Caco-2 (cell line): ENCODE measurements around the gene RUFY2. TPM values are rescaled to one million over a fixed set of nuclear protein-coding genes. Genes with fewer than 3 reads are reported as not detected.

ENCODE experiments used
- BruUV-seq: library from RNA; stranded (reverse); fragments of 400-500 nt; replicated peaks from 2 replicates; lab custom pipeline; 2021; lab: Mats Ljungman, UMichigan
- CTCF ChIA-PET: fragments of 300-600 bp; sonication (Branson Sonifier 250); formaldehyde crosslinking; loops from one replicate; lab custom pipeline; 2022; ENCODE audit warnings: antibody characterized with exemption; lab: Charles Lee
- POLR2A ChIA-PET: fragments of 300-600 bp; sonication (Branson Sonifier 250); formaldehyde crosslinking; loops from one replicate; lab custom pipeline; 2022; ENCODE audit warnings: antibody characterized with exemption; lab: Charles Lee
- DNase-seq, 2 experiments: peaks; one replicate each; pipeline versions ENCODE4 v3.0.0 to v3.0.0-alpha.2; 2020 to 2022
- H3K27me3 ChIP-seq: replicated peaks from 2 replicates; pipeline ENCODE4 v1.6.0; 2011; ENCODE audit warnings: low read length; ENCODE audit not compliant: control insufficient read depth, insufficient read depth
- H3K36me3 ChIP-seq: 2 replicates; pipeline ENCODE4 v1.5.1; 2011; ENCODE audit warnings: low read length; ENCODE audit not compliant: control insufficient read depth, insufficient read depth
- H3K4me1 ChIP-seq: fragments of 250-450 bp; sonication (Bioruptor Pico); 2 replicates; pipeline ENCODE4 v1.5.1; 2020; ENCODE audit warnings: mild to moderate bottlenecking
- H3K4me3 ChIP-seq: 2 replicates; pipeline ENCODE4 v1.5.1; 2011; ENCODE audit warnings: low read depth, mild to moderate bottlenecking, control low read depth, low read length
- H3K9me3 ChIP-seq: fragments of 250-450 bp; sonication (Bioruptor Pico); 2 replicates; pipeline ENCODE4 v1.5.1; 2020; ENCODE audit warnings: mild to moderate bottlenecking, moderate library complexity
- H3K27ac Mint-ChIP-seq: one replicate; pipeline ENCODE4 v1.8.0; 2022; ENCODE audit warnings: mixed read lengths; ENCODE audit not compliant: unreplicated experiment
- H3K27me3 Mint-ChIP-seq: one replicate; pipeline ENCODE4 v1.8.0; 2022; ENCODE audit warnings: mixed read lengths; ENCODE audit not compliant: insufficient read depth, unreplicated experiment
- H3K36me3 Mint-ChIP-seq: one replicate; pipeline ENCODE4 v1.8.0; 2022; ENCODE audit warnings: mild to moderate bottlenecking, mixed read lengths; ENCODE audit not compliant: insufficient read depth, unreplicated experiment
- H3K4me1 Mint-ChIP-seq: one replicate; pipeline ENCODE4 v1.8.0; 2022; ENCODE audit warnings: low read depth, mixed read lengths; ENCODE audit not compliant: unreplicated experiment
- H3K4me3 Mint-ChIP-seq: one replicate; pipeline ENCODE4 v1.8.0; 2022; ENCODE audit warnings: mild to moderate bottlenecking, moderate library complexity, mixed read lengths; ENCODE audit not compliant: unreplicated experiment
- H3K9me3 Mint-ChIP-seq: one replicate; pipeline ENCODE4 v1.8.0; 2022; ENCODE audit warnings: mixed read lengths; ENCODE audit not compliant: unreplicated experiment
- intact Hi-C: fragments of 100-400 bp; cut with micrococcal nuclease; formaldehyde crosslinking; loops from one replicate; pipeline ENCODE4 v1.10.0; 2022; ENCODE audit not compliant: unreplicated experiment
- total RNA-seq: library from RNA; stranded (reverse); gene quantifications from 2 replicates; pipeline ENCODE4 v1.2.3, GENCODE V29; 2022
- TF ChIP-seq, protein P1 (sequence below), 2 experiments: fragments of 200-600 bp in 1 of 2; IDR thresholded peaks; 1 replicate in 1 of 2; 2 replicates in 1 of 2; pipeline versions ENCODE4 v1.5.1 to v1.8.0; 2011 to 2022; ENCODE audit warnings: antibody characterized with exemption in 1 of 2, control low read depth in 1 of 2, inconsistent platforms in 1 of 2, low read depth in 1 of 2, low read length in 1 of 2, mild to moderate bottlenecking in 1 of 2, moderate library complexity in 1 of 2; ENCODE audit not compliant: insufficient read depth in 1 of 2, severe bottlenecking in 1 of 2, unreplicated experiment in 1 of 2

RUFY2 gene
- total RNA-seq, 1 experiment from 2014 or later = 44.0 TPM

DNA sequence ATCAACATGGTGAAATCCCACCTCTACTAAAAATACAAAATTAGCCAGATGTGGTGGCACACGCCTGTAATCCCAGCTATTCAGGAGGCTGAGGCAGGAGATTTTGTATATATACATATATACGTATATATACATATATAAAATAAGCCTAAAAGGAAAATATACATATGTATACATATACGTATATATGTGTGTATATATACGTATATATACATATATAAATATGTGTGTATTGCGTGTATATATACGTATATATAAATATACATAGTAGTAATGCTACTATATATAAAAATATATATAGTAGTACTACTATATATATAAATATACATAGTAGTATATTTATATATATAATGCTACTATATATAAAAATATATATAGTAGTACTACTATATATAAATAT is 47.9 kb downstream of the RUFY2 start:
- TF ChIP-seq, protein P1, sequence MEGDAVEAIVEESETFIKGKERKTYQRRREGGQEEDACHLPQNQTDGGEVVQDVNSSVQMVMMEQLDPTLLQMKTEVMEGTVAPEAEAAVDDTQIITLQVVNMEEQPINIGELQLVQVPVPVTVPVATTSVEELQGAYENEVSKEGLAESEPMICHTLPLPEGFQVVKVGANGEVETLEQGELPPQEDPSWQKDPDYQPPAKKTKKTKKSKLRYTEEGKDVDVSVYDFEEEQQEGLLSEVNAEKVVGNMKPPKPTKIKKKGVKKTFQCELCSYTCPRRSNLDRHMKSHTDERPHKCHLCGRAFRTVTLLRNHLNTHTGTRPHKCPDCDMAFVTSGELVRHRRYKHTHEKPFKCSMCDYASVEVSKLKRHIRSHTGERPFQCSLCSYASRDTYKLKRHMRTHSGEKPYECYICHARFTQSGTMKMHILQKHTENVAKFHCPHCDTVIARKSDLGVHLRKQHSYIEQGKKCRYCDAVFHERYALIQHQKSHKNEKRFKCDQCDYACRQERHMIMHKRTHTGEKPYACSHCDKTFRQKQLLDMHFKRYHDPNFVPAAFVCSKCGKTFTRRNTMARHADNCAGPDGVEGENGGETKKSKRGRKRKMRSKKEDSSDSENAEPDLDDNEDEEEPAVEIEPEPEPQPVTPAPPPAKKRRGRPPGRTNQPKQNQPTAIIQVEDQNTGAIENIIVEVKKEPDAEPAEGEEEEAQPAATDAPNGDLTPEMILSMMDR (IDR thresholded peaks at IDR 0.05; ENCODE audit: insufficient read depth in 1 of 2, low read depth in 1 of 2, low read length in 1 of 2, severe bottlenecking in 1 of 2, unreplicated experiment in 1 of 2) = no peak
- H3K27ac Mint-ChIP-seq = no peak overlapping the region
- no peak overlapping the region for H3K4me3 ChIP-seq
- no peaks in the 10 kb centered on the region for H3K4me1 ChIP-seq
- DNase-seq = no peak
- H3K27me3 ChIP-seq = no peaks in the 10 kb centered on the region
- no peaks in the 10 kb centered on the region for H3K4me1 Mint-ChIP-seq
- H3K9me3 ChIP-seq = no peaks in the 10 kb centered on the region
- intact Hi-C loops = no loop called here
- H3K27me3 Mint-ChIP-seq = no peaks in the 10 kb centered on the region
- no TSS peak for BruUV-seq
- peaks cover 71% of the 10 kb centered on the region for H3K36me3 Mint-ChIP-seq
- H3K36me3 ChIP-seq = 0 out of 2 replicates have a peak, but pooled peaks cover 2% of the 10 kb centered on the region
- ChIA-PET CTCF (no interaction called here), POLR2A (no interaction called here)
- H3K4me3 Mint-ChIP-seq = no peak overlapping the region
- H3K9me3 Mint-ChIP-seq = no peaks in the 10 kb centered on the region

DNA sequence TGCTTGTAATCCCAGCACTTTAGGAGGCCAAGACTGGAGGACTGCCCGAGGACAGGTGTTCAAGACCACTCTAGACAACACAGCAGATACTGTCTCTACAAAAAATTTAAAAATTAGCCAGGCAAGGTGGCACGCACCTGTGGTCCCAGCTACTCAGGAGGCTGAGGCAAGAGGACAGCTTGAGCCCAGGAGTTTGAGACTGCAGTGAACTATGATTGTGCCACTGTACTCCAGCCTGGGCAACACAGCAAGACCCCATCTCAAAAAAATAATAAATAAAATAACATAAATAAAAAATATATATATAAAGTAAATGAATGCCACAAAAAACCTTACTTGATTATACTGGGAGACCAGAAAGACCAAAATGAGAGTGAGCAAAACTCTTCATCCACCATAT is 53.5 kb downstream of the RUFY2 start:
- Histone ChIP-seq H3K4me1 (no peaks in the 10 kb centered on the region), H3K36me3 (no peaks in the 10 kb centered on the region; the same call in none of the 2 replicates), H3K4me3 (no peak overlapping the region), H3K9me3 (no peaks in the 10 kb centered on the region), H3K27me3 (no peaks in the 10 kb centered on the region)
- H3K4me1 Mint-ChIP-seq = no peaks in the 10 kb centered on the region
- TF ChIP-seq, protein P1 (IDR thresholded peaks at IDR 0.05; ENCODE audit: insufficient read depth in 1 of 2, low read depth in 1 of 2, low read length in 1 of 2, severe bottlenecking in 1 of 2, unreplicated experiment in 1 of 2) = no peak
- no peak overlapping the region for H3K27ac Mint-ChIP-seq
- H3K36me3 Mint-ChIP-seq = peaks cover 81% of the 10 kb centered on the region
- no TSS peak for BruUV-seq
- POLR2A ChIA-PET = no interaction called here
- CTCF ChIA-PET = interaction anchor here (0.6 to 0.8 kb wide), 2 partner anchors 23 to 247 kb away, joined by 3 to 4 read pairs; no protein-coding TSS in a partner anchor
- no peaks in the 10 kb centered on the region for H3K27me3 Mint-ChIP-seq
- no peak overlapping the region for H3K4me3 Mint-ChIP-seq
- H3K9me3 Mint-ChIP-seq = no peaks in the 10 kb centered on the region
- no peak for DNase-seq
- intact Hi-C loops = no loop called here

GRCh38 chr10:68348265-68348741 is 58.8 kb downstream of the RUFY2 start:
- H3K36me3 ChIP-seq = peaks cover 6% of the 10 kb centered on the region
- no peak overlapping the region for H3K27ac Mint-ChIP-seq

More at GRCh38 chr10:68348265-68348741, 58.8 kb downstream of the RUFY2 start:
- H3K9me3 Mint-ChIP-seq = no peaks in the 10 kb centered on the region
- Histone ChIP-seq H3K4me3 (no peak overlapping the region), H3K4me1 (no peaks in the 10 kb centered on the region), H3K9me3 (no peaks in the 10 kb centered on the region), H3K27me3 (no peaks in the 10 kb centered on the region)
- DNase-seq = peak; percentile 73 to 76
- ChIA-PET CTCF (interaction anchor here (0.5 to 3.7 kb wide), 20 partner anchors 9 to 528 kb away, joined by 3 to 35 read pairs (median 3); partner anchors contain the start of genes HNRNPH3 and PBLD), POLR2A (interaction anchor here (0.6 to 1.8 kb wide), 2 partner anchors 16 to 1058 kb away, joined by 3 to 11 read pairs; partner anchors contain the start of genes HNRNPH3 and PBLD)
- BruUV-seq = no TSS peak
- intact Hi-C loops = loop anchor here (1.0 kb wide), 1 partner anchor 136 kb away; no protein-coding TSS in a partner anchor
- no peaks in the 10 kb centered on the region for H3K27me3 Mint-ChIP-seq
- H3K4me3 Mint-ChIP-seq = no peak overlapping the region
- peaks cover 90% of the 10 kb centered on the region for H3K36me3 Mint-ChIP-seq
- TF ChIP-seq, protein P1 (IDR thresholded peaks at IDR 0.05; ENCODE audit: insufficient read depth in 1 of 2, low read depth in 1 of 2, low read length in 1 of 2, severe bottlenecking in 1 of 2, unreplicated experiment in 1 of 2) = peak; percentile 92 to 97
- H3K4me1 Mint-ChIP-seq = no peaks in the 10 kb centered on the region
